ENCODE data around the gene GOLIM4. TPM values are rescaled to one million over a fixed set of nuclear protein-coding genes. Genes with fewer than 3 reads are reported as not detected.

The GOLIM4 gene
- total RNA-seq, 1 experiment from 2014 or later: 30.0 TPM

- no peaks in the 10 kb centered on the region for H3K27me3 Mint-ChIP-seq (ENCODE audit: low read depth)
- no peak overlapping the region for H3K4me3 Mint-ChIP-seq
- no peak for TF ChIP-seq ZNF671 (CRISPR knock-in tag; IDR thresholded peaks at IDR 0.05)
- TF ChIP-seq ELF4 (CRISPR knock-in tag; IDR thresholded peaks at IDR 0.05; ENCODE audit: low read depth): no peak
- ChIA-PET POLR2A (no interaction called here), CTCF (no interaction called here)
- ATAC-seq (no peak), DNase-seq (ENCODE audit: low spot score) (no peak)
- H3K9me3 Mint-ChIP-seq: no peaks in the 10 kb centered on the region
- peaks cover 10% of the 10 kb centered on the region for H3K4me1 Mint-ChIP-seq
- no peaks in the 10 kb centered on the region for H3K36me3 Mint-ChIP-seq
- peak overlapping the region; percentile 64; the same call in 1 of the 2 replicates for H3K27ac Mint-ChIP-seq
These were observed 30.2 kb downstream of the GOLIM4 start for GRCh38 chr3:168065569-168065968.

GRCh38 chr3:168063122-168063521 is 32.6 kb downstream of the GOLIM4 start:
- ChIA-PET CTCF (interaction anchor here (0.6 to 0.7 kb wide), 2 partner anchors 23 to 26 kb away, joined by 3 to 4 read pairs; no protein-coding TSS in a partner anchor), POLR2A (no interaction called here)
- peaks cover 10% of the 10 kb centered on the region for H3K4me1 Mint-ChIP-seq
- TF ChIP-seq SMAD4 (CRISPR knock-in tag; IDR thresholded peaks at IDR 0.05) (no peak), ERG (CRISPR knock-in tag; IDR thresholded peaks at IDR 0.05) (no peak), JAZF1 (CRISPR knock-in tag; IDR thresholded peaks at IDR 0.05) (no peak), FOXJ3 (CRISPR knock-in tag; IDR thresholded peaks at IDR 0.05; ENCODE audit: borderline replicate concordance) (no peak), ZNF281 (CRISPR knock-in tag; IDR thresholded peaks at IDR 0.05) (no peak), TEAD1 (CRISPR knock-in tag; IDR thresholded peaks at IDR 0.05) (no peak)
- no peak overlapping the region for H3K4me3 Mint-ChIP-seq
- H3K27ac Mint-ChIP-seq: no peak overlapping the region
- DNase-seq (ENCODE audit: low spot score) (no peak), ATAC-seq (no peak)
- no peaks in the 10 kb centered on the region for H3K27me3 Mint-ChIP-seq (ENCODE audit: low read depth)
- H3K9me3 Mint-ChIP-seq: no peaks in the 10 kb centered on the region
- H3K36me3 Mint-ChIP-seq: no peaks in the 10 kb centered on the region

GRCh38 chr3:168062679-168063078 is 33.0 kb downstream of the GOLIM4 start:
- POLR2A ChIA-PET: no interaction called here
- no peak for TF ChIP-seq ZNF671 (CRISPR knock-in tag; IDR thresholded peaks at IDR 0.05)
- TF ChIP-seq CDX4 (CRISPR knock-in tag; IDR thresholded peaks at IDR 0.05; ENCODE audit: borderline replicate concordance): no peak
- TF ChIP-seq ZBTB21 (CRISPR knock-in tag; IDR thresholded peaks at IDR 0.05; ENCODE audit: borderline replicate concordance): no peak
- TF ChIP-seq ZNF121 (CRISPR knock-in tag; IDR thresholded peaks at IDR 0.05): no peak
- no peak for TF ChIP-seq NFATC4 (CRISPR knock-in tag; IDR thresholded peaks at IDR 0.05)
- no peak for TF ChIP-seq STAT6 (CRISPR knock-in tag; conservative IDR thresholded peaks at IDR 0.05; ENCODE audit: low read depth)
- TF ChIP-seq NR1H2 (CRISPR knock-in tag; IDR thresholded peaks at IDR 0.05): no peak
- no peak for TF ChIP-seq RORB (CRISPR knock-in tag; IDR thresholded peaks at IDR 0.05)
- TF ChIP-seq E2F4 (CRISPR knock-in tag; IDR thresholded peaks at IDR 0.05; ENCODE audit: borderline replicate concordance, low read depth): no peak
- no peak for TF ChIP-seq ETV6 (CRISPR knock-in tag; IDR thresholded peaks at IDR 0.05)
- no peak for TF ChIP-seq TCF7 (CRISPR knock-in tag; IDR thresholded peaks at IDR 0.05; ENCODE audit: low read depth)
- TF ChIP-seq GABPB1 (CRISPR knock-in tag; IDR thresholded peaks at IDR 0.05): no peak
- no peak for TF ChIP-seq KAT7 (CRISPR knock-in tag; IDR thresholded peaks at IDR 0.05; ENCODE audit: borderline replicate concordance)
- TF ChIP-seq ZNF281 (CRISPR knock-in tag; IDR thresholded peaks at IDR 0.05): no peak

More at GRCh38 chr3:168062679-168063078, 33.0 kb downstream of the GOLIM4 start:
- DNase-seq (ENCODE audit: low spot score) (no peak), ATAC-seq (no peak)
- CTCF ChIA-PET: interaction anchor here (0.6 to 0.7 kb wide), 2 partner anchors 22 to 25 kb away, joined by 3 to 4 read pairs; no protein-coding TSS in a partner anchor
- Mint-ChIP-seq H3K4me1 (peaks cover 10% of the 10 kb centered on the region), H3K36me3 (peaks cover 2% of the 10 kb centered on the region; the same call in 1 of the 2 replicates), H3K4me3 (no peak overlapping the region), H3K27me3 (ENCODE audit: low read depth) (no peaks in the 10 kb centered on the region), H3K9me3 (peaks cover 2% of the 10 kb centered on the region), H3K27ac (no peak overlapping the region)

Data from WTC11 (cell line).